A172 (cell line): ENCODE results near the gene GAB2. TPM values are rescaled to one million over a fixed set of nuclear protein-coding genes. Genes with fewer than 3 reads are reported as not detected.
A peak's percentile ranks its signal among the peaks of the same experiment; 100 is the strongest.
"Not testable (repeated sequence)": the region's sequence is repeated elsewhere in the genome, so short reads cannot be mapped to it uniquely, and the experiment has no call there.

ENCODE experiments used
- DNase-seq: peaks from one replicate; pipeline ENCODE4 v3.0.0-alpha.2; 2015; ENCODE audit warnings: low spot score
- total RNA-seq: library from RNA; depleted of rRNA; stranded (reverse); fragments of >200 nt; shearing (Covaris generic); gene quantifications from 2 replicates; pipeline ENCODE4 v1.2.3, GENCODE V29; 2014; rRNA removed

The GAB2 gene
- total RNA-seq, 1 experiment from 2014 or later = 12.1 TPM

DNA sequence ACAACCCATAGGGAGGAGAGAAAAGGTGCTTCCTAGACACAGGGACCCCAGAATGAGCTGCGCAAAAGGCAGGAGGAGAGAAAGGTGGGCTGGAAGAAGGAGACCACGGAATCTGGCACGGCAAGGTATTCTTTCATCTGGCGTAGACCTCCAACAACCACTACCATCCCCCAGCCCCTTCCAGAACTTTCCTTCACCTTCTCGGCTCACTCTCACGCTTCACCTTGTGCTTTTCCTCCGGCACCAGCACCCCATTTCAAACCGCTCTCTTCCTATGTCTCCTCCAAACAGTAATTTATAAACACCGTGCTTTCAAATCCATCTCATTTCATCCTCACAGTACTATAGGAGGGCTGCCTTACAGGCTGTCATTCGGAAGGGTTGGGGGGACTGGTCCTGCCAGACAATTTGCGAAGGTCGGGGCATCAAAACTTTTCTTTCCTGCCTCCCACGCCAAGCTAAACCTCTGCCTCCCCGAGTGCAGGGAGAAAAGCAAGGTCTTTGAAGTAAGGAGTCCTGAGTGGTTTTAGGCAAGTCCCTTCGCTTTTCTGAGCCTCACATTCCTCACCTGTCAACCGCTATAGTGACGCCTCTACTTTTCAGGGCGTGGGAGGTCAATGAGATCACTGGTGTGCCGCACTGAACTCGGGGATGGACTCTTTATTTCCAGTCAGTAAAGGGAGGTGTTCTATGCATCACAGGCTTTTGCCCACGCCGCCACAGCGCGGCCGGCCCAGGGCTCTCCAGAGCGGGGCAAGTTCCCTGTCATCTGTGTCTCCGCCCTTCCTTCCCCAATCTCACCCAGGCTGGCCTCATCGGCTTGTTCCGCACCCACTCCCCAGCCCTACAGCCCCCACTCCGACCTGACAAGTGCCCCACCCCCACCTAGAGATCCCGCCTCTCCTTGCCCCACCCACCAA, 230.0 kb downstream of the GAB2 start:
- DNase-seq = peak; percentile 46

DNA sequence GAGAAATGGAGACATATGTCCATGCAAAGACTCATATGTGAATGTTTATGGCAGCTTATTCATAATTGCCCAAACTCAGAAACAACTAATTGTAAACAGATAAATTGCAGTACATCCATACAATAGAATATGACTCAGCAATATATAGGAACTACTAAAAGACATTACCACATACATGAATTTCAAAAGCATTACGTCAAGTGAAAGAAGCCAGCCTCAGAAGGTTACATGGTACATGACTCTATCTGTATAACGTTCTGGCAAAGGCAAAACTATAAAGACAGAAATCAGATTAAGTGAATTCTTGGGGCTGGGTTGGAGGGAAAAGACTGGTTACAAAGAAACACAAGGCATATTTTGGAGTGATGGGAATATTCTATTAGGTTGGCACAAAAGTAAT, 236.4 kb downstream of the GAB2 start:
- no peak for DNase-seq

DNA sequence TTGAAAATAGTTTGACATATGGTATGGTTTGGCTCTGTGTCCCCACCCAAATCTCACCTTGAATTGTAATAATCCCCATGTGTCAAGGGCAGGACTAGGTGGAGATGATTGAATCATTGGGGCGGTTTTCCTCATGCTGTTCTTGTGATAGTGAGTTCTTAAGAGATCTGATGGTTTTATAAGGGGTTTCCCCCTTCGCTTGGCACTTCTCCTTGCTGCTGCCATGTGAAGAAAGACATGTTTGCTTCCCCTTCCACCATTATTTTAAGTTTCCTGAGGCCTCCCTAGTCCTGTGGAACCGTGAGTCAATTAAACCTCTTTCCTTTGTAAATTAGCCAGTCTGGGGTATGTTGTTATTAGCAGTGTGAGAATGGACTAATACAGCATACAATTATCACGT, 236.9 kb downstream of the GAB2 start:
- DNase-seq = no peak

- no peak for DNase-seq
Observed at GRCh38 chr11:78179459-78180071, 238.1 kb downstream of the GAB2 start.

DNA sequence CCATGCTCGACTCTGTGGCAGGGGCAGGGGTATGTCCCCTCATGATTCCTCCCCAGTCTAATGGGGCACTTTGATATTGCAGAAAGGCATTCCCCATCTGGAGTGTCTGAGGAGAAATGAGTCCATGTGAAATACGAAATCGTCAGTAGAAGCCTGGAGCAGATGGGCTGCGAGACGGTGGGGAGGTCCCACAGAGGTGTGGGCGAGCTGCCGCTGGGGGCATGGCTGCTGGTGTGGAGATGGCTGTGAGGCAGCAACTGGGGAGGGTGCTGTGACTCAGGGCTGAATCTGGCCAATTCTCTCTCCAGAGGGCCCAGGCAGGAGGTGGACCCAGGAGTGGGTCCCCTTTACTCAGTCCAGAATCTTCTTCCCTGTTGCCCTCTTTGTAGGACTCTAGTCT, 240.4 kb downstream of the GAB2 start:
- DNase-seq = no peak

DNA sequence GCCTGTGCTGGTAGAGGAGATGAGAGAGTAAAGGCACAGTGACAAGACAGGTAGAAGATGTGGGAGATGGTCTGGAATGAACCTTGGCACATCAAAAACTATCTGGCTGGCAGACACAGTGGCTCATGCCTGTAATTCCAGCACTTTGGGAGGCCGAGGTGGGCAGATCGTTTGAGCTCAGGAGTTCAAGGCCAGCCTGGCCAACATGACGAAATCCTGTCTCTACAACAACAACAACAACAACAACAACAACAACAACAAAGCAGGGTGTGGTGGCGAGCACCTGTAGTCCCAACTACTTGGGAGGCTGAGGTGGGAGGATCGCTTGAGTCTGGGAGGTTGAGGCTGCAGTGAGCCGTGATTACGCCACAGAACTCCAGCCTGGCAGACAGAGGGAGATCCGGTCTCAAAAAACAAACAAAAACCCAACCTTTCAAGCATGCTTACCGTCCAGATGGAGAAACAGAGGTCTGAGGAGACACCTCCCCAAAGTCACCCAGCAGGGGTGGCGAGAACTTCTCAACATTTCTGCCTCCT, 240.9 kb downstream of the GAB2 start:
- DNase-seq = no peak

GRCh38 chr11:78175862-78176261, 241.8 kb downstream of the GAB2 start:
- DNase-seq = not testable (repeated sequence)

DNA sequence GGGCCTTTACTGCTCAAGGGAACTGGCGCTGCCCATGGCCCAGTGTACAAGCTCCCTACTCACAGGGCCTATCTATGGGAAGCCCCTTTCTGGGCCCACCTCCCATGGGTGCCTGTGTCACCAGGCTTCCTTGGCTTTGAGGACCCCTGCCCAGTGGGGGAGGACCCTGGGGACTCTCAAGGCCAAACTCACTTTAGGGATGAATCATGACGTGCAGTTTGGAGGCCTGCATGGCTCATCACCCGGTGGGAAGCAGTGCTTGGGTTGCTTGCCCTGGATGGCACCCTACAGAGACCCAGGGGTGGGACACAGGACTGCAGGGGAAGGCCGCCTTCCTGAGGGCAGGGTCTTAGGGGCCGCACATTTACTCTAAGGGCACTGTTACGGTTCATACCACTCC, 245.7 kb downstream of the GAB2 start:
- no peak for DNase-seq

DNA sequence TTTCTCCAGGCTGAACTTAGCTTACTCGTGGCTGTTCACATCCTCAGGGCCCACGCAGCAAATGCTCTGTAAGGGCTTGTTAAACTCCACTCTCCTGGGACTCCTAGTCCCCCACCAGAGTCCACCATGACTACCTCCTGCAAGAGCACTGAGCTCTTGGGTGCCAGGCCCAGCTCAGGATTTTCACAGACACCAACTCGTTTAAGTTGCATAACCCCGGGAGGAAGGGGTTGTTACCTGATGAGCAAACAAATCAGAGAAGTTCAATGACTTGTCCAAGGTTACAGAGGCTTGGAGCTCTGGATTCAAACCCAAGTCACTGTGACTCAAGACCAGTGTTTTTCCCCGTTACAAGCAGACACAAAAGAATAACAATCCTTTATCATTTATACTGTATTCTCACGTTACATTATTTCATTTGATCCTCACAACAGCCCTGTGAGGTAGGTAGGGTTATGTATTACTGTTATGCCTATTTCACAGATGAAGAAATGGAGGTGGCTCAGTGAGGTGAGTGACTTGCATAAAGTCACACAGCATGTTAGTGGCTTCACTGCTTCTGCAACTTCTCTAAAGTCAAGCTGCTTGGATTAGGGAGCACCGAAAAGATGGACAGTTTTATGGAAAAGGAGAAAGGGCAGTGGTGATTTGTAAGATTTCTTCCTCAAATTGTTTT, 246.6 kb downstream of the GAB2 start:
- no peak for DNase-seq

- DNase-seq = no peak
Observed at GRCh38 chr11:78170413-78170812, 247.2 kb downstream of the GAB2 start.

DNA sequence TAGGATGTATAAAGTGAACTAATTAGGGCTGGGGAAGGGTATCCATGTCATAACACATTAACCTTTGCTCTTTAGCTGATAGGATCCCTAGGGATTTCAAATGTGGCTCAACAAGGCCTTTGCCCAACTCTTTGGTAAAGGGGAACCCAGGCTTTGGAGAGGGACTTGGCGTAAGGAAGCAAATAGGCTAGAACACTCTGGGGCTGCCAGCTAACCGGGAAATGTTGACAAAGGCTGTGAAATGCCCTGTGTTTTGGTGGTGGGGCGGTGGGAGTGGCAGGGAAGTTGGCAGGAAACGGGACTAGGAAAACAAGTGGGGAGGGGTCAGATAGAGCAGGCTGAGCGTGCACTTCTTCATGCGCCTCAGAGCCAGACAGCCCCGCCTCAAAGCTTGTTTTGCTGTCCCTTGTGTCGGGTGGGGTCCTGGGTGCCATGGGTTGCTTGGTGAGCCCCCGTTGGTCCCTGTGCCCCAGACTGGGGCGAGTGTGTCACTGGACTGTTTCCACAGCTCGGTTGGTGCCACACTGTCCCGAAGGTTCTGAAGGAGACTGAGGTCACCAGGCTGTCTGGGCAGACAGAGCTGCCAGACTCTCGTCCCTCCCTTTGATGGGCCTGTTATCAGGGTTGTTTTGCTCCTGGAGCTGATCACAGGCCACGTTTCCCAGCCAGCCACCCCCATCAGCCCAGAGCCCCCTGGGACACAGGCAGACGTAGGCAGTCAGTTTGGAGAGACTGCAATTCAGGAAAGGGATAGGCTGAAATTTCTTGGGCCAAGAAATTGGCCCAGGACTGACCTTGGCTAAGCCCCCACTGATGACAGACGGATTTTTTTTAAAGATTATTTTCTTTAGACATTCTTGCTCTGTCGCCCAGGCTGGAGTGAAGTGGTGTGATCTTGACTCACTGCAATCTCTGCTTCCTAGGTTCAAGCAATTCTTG, 248.8 kb downstream of the GAB2 start:
- peak; percentile 31 for DNase-seq

- DNase-seq = no peak
Observed at GRCh38 chr11:78166855-78167469, 250.7 kb downstream of the GAB2 start.

Other genes starting within 250 kb of the GAB2 start
- gene KCTD21, start 229.2 kb downstream of the GAB2 start, total RNA-seq = 4.8 and 5.2 TPM in 2 replicates
- gene USP35, start 228.9 kb downstream of the GAB2 start, total RNA-seq = 4.6 and 5.8 TPM in 2 replicates
- gene NARS2, start 157.0 kb upstream of the GAB2 start, total RNA-seq = 48.5 and 49.6 TPM in 2 replicates